Mucosa of descending colon (tissue), 3 donors: ENCODE data around the gene SEC23B. TPM values are rescaled to one million over a fixed set of nuclear protein-coding genes. Genes with fewer than 3 reads are reported as not detected.

ENCODE experiments used
- ATAC-seq: fragments of 200-7000 bp; cut with Tn5 transposase; one replicate; pipeline ENCODE4 v1.9.1; 2020; ENCODE audit warnings: mild to moderate bottlenecking, moderate library complexity
- DNase-seq, 3 donors: peaks; one replicate each; pipeline ENCODE4 v3.0.0-alpha.2; 2020
- H3K36me3 ChIP-seq: fragments of 200-600 bp; one replicate; pipeline ENCODE4 v1.8.0; 2021; ENCODE audit warnings: low read depth, mild to moderate bottlenecking
- H3K4me1 ChIP-seq: fragments of 200-600 bp; one replicate; pipeline ENCODE4 v1.8.0; 2021; ENCODE audit warnings: low read depth, mild to moderate bottlenecking
- H3K4me3 ChIP-seq: fragments of 200-600 bp; one replicate; pipeline ENCODE4 v1.8.0; 2021; ENCODE audit warnings: mild to moderate bottlenecking
- H3K9me3 ChIP-seq: fragments of 200-600 bp; one replicate; pipeline ENCODE4 v1.8.0; 2021; ENCODE audit warnings: mild to moderate bottlenecking
- intact Hi-C, 2 donors: fragments of 100-400 bp; cut with DNase I in 1 of 2; cut with micrococcal nuclease in 1 of 2; formaldehyde crosslinking; loops; one replicate each; pipeline versions ENCODE4 v1.11.0 to v1.11.1; 2022; cut with DNase I, micrococcal nuclease
- total RNA-seq, 3 donors: library from RNA; stranded (reverse); fragmentation: NEBNext Ultra II Directional in 2 of 3; extraction: Animal tissue kit (Norgen Biotek cat#: 25700) in 2 of 3; gene quantifications; one replicate each; pipeline versions ENCODE4 v1.2.1 to v1.2.4, GENCODE V29; 2021 to 2023
- TF ChIP-seq, protein P1 (sequence below): fragments of 200-600 bp; IDR thresholded peaks from one replicate; pipeline ENCODE4 v1.8.0; 2022; ENCODE audit warnings: antibody characterized with exemption, mild to moderate bottlenecking
- donor health status: DM: no; HTN: no; CAD: no; lungs with moderate emphysema.
- donor health status: DM: no; HTN: no; CAD: no.
- donor health status: DM: no; HTN: yes; CAD: no.

The SEC23B gene
- total RNA-seq, 3 donors from 2014 or later, result 32.4 to 54.3 (median 51.0) TPM

DNA sequence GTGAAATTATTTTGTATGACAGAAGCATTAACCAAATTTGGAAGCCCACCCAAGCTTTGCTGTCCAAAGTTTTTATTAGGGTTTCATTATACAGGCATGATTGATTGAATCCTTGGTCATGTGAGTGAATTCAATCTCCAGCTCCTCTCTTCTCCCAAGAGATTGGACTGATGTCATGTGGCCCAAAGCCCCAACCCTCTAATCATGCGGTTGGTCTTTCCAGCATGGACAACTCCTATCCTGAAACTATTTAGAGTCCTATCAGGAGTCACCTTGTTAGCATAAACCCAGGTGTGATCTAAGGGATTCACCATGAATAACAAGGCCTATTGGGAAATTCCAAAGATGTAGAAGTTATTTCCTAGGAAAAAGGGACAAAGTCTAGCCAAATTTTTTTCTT lies 29.9 kb upstream of the SEC23B start:
- DNase-seq (no peak), ATAC-seq (no peak)
- no peaks in the 10 kb centered on the region for H3K9me3 ChIP-seq
- H3K4me3 ChIP-seq, result no peak overlapping the region
- intact Hi-C loops, result no loop called here
- H3K36me3 ChIP-seq, result peaks cover 4% of the 10 kb centered on the region
- no peaks in the 10 kb centered on the region for H3K4me1 ChIP-seq
- TF ChIP-seq, protein P1, sequence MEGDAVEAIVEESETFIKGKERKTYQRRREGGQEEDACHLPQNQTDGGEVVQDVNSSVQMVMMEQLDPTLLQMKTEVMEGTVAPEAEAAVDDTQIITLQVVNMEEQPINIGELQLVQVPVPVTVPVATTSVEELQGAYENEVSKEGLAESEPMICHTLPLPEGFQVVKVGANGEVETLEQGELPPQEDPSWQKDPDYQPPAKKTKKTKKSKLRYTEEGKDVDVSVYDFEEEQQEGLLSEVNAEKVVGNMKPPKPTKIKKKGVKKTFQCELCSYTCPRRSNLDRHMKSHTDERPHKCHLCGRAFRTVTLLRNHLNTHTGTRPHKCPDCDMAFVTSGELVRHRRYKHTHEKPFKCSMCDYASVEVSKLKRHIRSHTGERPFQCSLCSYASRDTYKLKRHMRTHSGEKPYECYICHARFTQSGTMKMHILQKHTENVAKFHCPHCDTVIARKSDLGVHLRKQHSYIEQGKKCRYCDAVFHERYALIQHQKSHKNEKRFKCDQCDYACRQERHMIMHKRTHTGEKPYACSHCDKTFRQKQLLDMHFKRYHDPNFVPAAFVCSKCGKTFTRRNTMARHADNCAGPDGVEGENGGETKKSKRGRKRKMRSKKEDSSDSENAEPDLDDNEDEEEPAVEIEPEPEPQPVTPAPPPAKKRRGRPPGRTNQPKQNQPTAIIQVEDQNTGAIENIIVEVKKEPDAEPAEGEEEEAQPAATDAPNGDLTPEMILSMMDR, result no peak

DNA sequence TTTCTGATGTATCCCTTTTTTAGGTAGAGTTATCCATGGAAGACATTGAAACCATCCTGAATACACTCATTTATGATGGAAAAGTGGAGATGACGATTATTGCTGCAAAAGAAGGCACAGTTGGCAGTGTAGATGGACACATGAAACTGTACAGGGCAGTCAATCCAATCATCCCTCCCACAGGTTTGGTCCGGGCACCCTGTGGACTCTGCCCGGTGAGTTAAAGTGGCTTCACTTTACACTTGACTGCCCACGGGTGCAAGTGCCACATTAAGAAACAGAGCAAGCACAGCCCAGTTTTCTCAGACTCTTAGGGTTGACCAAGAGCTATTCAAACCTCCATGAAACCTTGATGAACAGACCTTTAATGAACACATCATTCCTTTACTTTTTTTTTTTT lies 26.1 kb upstream of the SEC23B start:
- intact Hi-C loops, result no loop called here
- H3K4me1 ChIP-seq, result no peaks in the 10 kb centered on the region
- no peak for ATAC-seq
- TF ChIP-seq, protein P1, result no peak
- no peak for DNase-seq
- H3K36me3 ChIP-seq, result no peaks in the 10 kb centered on the region
- H3K4me3 ChIP-seq, result no peak overlapping the region
- no peaks in the 10 kb centered on the region for H3K9me3 ChIP-seq

DNA sequence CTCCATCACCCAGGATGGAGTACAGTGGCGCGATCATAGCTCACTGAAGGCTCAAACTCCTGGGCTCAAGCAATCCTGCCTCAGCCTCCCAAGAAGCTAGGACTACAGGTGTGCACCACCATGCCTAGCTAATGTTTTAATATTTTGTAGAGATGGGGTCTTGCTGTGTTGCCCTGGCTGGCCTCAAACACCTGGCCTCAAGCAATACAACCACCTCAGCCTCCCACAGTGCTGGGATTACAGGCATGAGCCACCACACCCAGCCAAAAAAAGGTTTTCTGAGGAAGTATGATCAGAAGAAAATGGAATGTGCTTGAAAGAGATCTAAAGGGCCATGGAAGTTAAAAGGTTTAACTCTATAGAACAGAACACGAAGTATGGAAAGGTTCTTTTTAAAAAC lies 19.4 kb upstream of the SEC23B start:
- Histone ChIP-seq H3K36me3 (no peaks in the 10 kb centered on the region), H3K4me3 (no peak overlapping the region), H3K9me3 (no peaks in the 10 kb centered on the region), H3K4me1 (no peaks in the 10 kb centered on the region)
- intact Hi-C loops, result no loop called here
- DNase-seq (no peak), ATAC-seq (no peak)
- TF ChIP-seq, protein P1, result no peak

DNA sequence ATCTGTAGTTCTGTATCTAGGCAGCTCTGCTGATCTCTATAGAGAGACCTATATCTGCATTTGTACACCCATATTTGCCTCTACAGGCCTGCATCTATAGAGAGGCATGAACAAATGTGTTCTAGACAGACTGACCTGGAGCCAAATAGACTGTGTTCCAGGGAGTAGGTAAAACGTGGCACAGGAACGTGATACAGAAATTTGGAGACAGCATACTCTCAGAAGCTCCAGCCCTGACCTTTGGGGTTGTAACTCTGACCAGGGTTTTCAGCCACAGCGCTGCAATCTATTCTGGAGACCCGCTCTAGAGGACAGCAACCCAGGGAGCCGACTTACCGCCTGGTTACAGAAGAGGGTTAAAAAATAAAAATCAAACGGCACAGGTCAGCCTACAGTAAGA lies 11.7 kb upstream of the SEC23B start:
- intact Hi-C loops, result no loop called here
- ATAC-seq (no peak), DNase-seq (no peak)

DNA sequence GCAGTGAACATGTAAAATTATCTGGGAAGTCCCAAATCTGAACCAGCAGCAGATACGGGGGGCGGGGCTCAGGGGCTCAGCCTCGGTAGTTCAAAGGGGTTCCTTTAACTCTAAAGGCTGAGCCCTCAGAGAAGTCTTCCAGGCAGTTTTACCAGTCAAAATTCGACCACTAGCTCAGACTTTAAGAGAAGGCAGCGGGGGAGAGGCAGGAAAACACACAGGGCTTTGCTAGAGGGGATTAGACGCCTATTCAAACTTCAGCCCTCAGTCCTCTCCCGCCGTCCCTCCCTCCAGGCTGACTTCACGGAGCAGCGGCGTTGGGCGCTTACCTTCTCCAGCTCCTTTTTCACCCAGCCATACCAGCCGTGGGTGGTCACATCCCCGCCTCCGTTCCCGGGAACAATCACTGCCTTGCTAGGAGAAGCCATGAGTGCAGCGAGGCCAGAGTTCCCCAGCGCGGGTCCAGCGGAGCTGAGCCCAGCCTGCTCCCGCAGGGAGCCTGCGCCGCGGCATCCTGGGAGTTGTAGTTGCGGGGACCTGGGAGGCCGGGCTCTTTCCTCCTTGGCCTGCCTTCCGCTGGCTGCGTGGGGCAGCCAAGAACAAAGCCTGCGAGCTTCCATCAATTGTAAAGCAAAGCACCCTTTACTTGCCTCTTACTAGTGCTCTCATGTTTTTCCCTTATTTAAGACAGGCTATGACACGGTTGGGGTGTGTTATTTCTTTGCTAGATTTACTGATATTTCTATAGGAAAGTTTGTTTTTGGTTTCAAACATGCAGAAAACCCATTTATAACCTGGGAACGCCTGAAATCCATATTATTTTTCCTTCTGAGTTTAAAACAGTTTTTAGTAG lies 10.8 kb upstream of the SEC23B start, which contains the start of gene RBBP9:
Gene RBBP9, minus strand, starts transcription at position 486 of the 853 bp plus-strand sequence. Its CDS starts 58 bp downstream, at position 428.
- H3K4me1 ChIP-seq, result peaks cover 10% of the 10 kb centered on the region
- TF ChIP-seq, protein P1, result no peak
- no peaks in the 10 kb centered on the region for H3K36me3 ChIP-seq
- intact Hi-C loops, result no loop called here
- DNase-seq, result peak; percentile 88 to 91 (median 90)
- H3K4me3 ChIP-seq, result peak within 1 kb of the TSS; percentile 44
- peak; percentile 100 for ATAC-seq
- no peaks in the 10 kb centered on the region for H3K9me3 ChIP-seq

More for the DNA sequence above, 11.7 kb upstream of the SEC23B start:
- TF ChIP-seq, protein P1, result no peak
- H3K9me3 ChIP-seq, result no peaks in the 10 kb centered on the region
- H3K36me3 ChIP-seq, result no peaks in the 10 kb centered on the region
- peaks cover 10% of the 10 kb centered on the region for H3K4me1 ChIP-seq
- no peak overlapping the region for H3K4me3 ChIP-seq
